Thyroid gland (tissue), 4 donors: ENCODE data around the gene PNKP. TPM values are rescaled to one million over a fixed set of nuclear protein-coding genes. Genes with fewer than 3 reads are reported as not detected.
"Not testable (repeated sequence)": the region's sequence is repeated elsewhere in the genome, so short reads cannot be mapped to it uniquely, and the experiment has no call there.

Source experiments
- DNase-seq, 2 donors: peaks; one replicate each; pipeline ENCODE4 v3.0.0-alpha.2; 2019
- H3K27ac ChIP-seq, 3 donors: fragments of 200-600 bp; sonication (generic); 1 replicate in 2 of 3; 2 replicates in 1 of 3; pipeline ENCODE4 v1.5.1; 2016 to 2019; ENCODE audit warnings: mild to moderate bottlenecking in 1 of 3, moderate library complexity in 1 of 3
- H3K27me3 ChIP-seq: fragments of 200-600 bp; sonication (generic); one replicate; pipeline ENCODE4 v1.5.1; 2019
- H3K36me3 ChIP-seq, 2 donors: fragments of 200-600 bp; sonication (generic); one replicate each; pipeline ENCODE4 v1.5.1; 2016 to 2019
- H3K4me1 ChIP-seq, 2 donors: fragments of 200-600 bp; sonication (generic); one replicate each; pipeline ENCODE4 v1.5.1; 2017 to 2019
- H3K4me3 ChIP-seq, 3 donors: fragments of 200-600 bp; sonication (generic); replicated peaks in 1 of 3; 1 replicate in 2 of 3; 2 replicates in 1 of 3; pipeline ENCODE4 v1.5.1; 2016; ENCODE audit warnings: mild to moderate bottlenecking in 1 of 3
- H3K9me3 ChIP-seq: fragments of 200-600 bp; sonication (generic); one replicate; pipeline ENCODE4 v1.5.1; 2017
- CTCF ChIP-seq, 6 experiments: fragments of 200-600 bp in 3 of 6; fragments of 450-650 bp in 3 of 6; sonication (generic) in 3 of 6; IDR thresholded peaks; one replicate each; pipeline ENCODE4 v1.5.1; 2016 to 2019; ENCODE audit warnings: antibody characterized with exemption in 6 of 6, mild to moderate bottlenecking in 2 of 6, inconsistent platforms in 1 of 6, moderate library complexity in 1 of 6
- POLR2A ChIP-seq, 2 donors: fragments of 450-650 bp; IDR thresholded peaks; one replicate each; pipeline ENCODE4 v1.6.1; 2017; ENCODE audit warnings: antibody characterized with exemption in 2 of 2, mild to moderate bottlenecking in 2 of 2, moderate library complexity in 1 of 2
- WGBS, 2 donors: methylation state at CpG; one replicate each; pipeline ENCODE4 v1.1.5; 2017; 5-methylcytosine and 5-hydroxymethylcytosine counted together
- intact Hi-C: fragments of 100-400 bp; cut with DNase I; formaldehyde crosslinking; loops from one replicate; pipeline ENCODE4 v1.15.1; 2023
- total RNA-seq, 4 donors: library from RNA; depleted of rRNA; stranded (reverse); fragments of >200 nt; gene quantifications; one replicate each; pipeline ENCODE4 v1.2.3, GENCODE V29; 2016

The PNKP gene
- total RNA-seq, 4 donors from 2014 or later = 54.6 to 124 (median 84.3) TPM

DNA sequence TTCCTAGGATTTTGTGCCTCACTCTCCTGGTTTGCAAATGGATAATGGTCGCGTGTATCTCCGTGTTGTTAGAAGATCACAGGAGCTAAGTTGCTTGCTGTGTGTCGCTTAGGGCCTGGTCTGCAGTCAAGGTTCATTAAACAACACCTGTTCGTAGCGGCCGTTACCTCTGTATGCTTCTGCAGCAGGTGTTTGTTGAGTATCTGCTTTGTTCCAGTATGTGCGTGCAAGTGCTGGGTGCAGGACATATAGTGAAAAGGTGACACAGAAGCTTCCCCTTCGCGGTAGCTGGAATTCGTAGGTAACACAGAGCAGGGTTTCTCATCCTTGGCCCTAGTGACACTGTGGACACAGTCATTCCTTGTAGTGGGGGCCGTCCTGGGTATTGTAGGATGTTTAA is 43.9 kb downstream of the PNKP start:
- H3K27ac ChIP-seq = no peak overlapping the region
- no peak for TF ChIP-seq POLR2A (IDR thresholded peaks at IDR 0.05)
- no peak for TF ChIP-seq CTCF (IDR thresholded peaks at IDR 0.05)
- intact Hi-C loops = no loop called here
- peaks cover 28% of the 10 kb centered on the region in 2 donors for H3K4me1 ChIP-seq
- no peaks in the 10 kb centered on the region for H3K9me3 ChIP-seq
- H3K27me3 ChIP-seq = no peaks in the 10 kb centered on the region
- H3K36me3 ChIP-seq = peaks cover 2 to 3% of the 10 kb centered on the region in 2 donors
- WGBS, 2 donors = 89 to 95% methylated on average over 11 to 12 of the region's 12 CpGs
- H3K4me3 ChIP-seq = no peak overlapping the region
- no peak for DNase-seq

DNA sequence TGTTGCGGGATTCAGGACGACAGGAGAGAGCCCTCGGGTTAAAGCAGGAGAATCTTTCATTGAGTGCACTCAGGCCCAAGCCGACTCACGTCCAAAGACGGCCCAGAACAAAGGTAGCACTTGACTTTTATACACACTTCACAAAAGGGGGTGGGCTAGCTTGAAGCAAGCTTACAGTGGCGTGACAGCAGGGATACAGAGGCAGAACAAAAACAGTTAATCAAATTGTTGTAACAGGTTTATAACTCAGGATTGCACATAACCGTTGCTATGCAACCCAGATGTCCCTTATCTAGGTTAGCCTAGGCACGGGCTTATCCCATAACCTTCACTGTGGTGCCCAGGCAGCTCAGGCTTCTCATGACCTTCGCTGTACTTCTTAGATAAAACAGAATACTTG is 47.3 kb downstream of the PNKP start:
- Histone ChIP-seq H3K27me3 (no peaks in the 10 kb centered on the region), H3K27ac (peak overlapping the region; percentile 13 to 85 (median 57)), H3K4me1 (peaks cover 28 to 35% of the 10 kb centered on the region in 2 donors), H3K36me3 (peaks cover 0 to 3% of the 10 kb centered on the region in 2 donors), H3K4me3 (no peak overlapping the region), H3K9me3 (no peaks in the 10 kb centered on the region)
- WGBS, 2 donors = 44 to 53% methylated on average over 10 of the region's 10 CpGs
- peak; percentile 44 to 53 for DNase-seq
- TF ChIP-seq CTCF (IDR thresholded peaks at IDR 0.05) (no peak), POLR2A (IDR thresholded peaks at IDR 0.05) (peak in 1 of 2 donors; percentile 30)
- intact Hi-C loops = no loop called here

- H3K9me3 ChIP-seq, H3K4me3 ChIP-seq, H3K27me3 ChIP-seq, H3K36me3 ChIP-seq: not testable (repeated sequence)
- Histone ChIP-seq H3K4me1 (peaks cover 28 to 35% of the 10 kb centered on the region in 2 donors), H3K27ac (peak overlapping the region; percentile 13 to 85 (median 57))
- intact Hi-C loops = loop anchor here (5.0 kb wide), 1 partner anchor 33 kb away; the partner anchor contains the start of gene PTOV1
- peak; percentile 45 to 49 for DNase-seq
- WGBS, 2 donors = 61 to 67% methylated on average over 7 of the region's 7 CpGs
Observed at GRCh38 chr19:49819452-49820115, 47.8 kb downstream of the PNKP start.

GRCh38 chr19:49818649-49819370 is 48.6 kb downstream of the PNKP start:
- Histone ChIP-seq H3K4me3 (peak overlapping the region; percentile 61 to 70 (median 64)), H3K27me3 (no peaks in the 10 kb centered on the region), H3K36me3 (peaks cover 0 to 3% of the 10 kb centered on the region in 2 donors), H3K9me3 (no peaks in the 10 kb centered on the region), H3K27ac (peak overlapping the region; percentile 85 to 97 (median 92)), H3K4me1 (peaks cover 30 to 35% of the 10 kb centered on the region in 2 donors)
- TF ChIP-seq POLR2A (IDR thresholded peaks at IDR 0.05) (no peak), CTCF (IDR thresholded peaks at IDR 0.05) (no peak)
- DNase-seq = peak in 1 of 2 donors; percentile 18
- WGBS, 2 donors = 25 to 32% methylated on average over 12 to 14 of the region's 16 CpGs
- intact Hi-C loops = loop anchor here (5.0 kb wide), 1 partner anchor 33 kb away; the partner anchor contains the start of gene PTOV1

DNA sequence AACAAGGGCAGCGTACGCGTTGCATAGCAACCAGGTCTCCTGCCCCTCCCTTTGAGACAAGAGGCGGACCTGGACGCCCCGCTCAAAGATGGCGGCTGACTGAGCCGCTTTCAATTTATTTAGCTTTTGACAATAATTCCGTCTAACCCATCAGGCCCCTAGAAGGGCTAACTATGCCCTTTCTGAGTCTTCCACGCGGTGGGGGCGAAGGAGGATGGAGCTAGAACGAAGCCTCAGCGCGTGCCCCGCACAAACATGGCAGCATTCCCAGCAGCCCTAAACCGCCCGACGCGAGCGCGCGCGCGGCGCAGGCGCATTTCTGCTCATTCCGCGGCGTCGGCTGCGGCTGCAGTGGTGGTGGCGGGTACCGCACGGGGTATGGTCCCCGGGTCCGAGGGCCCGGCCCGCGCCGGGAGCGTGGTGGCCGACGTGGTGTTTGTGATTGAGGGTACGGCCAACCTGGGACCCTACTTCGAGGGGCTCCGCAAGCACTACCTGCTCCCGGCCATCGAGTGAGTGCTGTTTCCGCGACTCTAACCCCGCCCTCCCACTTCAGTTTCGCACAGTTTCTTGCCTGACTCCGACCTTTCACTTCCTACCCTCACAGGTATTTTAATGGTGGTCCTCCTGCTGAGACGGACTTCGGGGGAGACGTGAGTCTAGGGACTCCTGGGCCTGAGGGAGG is 49.3 kb downstream of the PNKP start, which contains the start of gene MED25:
TSS of gene MED25 (plus strand) at position 326 of the 685 bp plus-strand sequence. CDS start at position 379, 53 bp downstream.
- Histone ChIP-seq H3K9me3 (no peaks in the 10 kb centered on the region), H3K4me3 (peak within 1 kb of the TSS; percentile 61 to 70 (median 64)), H3K4me1 (peaks cover 31 to 35% of the 10 kb centered on the region in 2 donors), H3K27ac (peak within 1 kb of the TSS; percentile 85 to 97 (median 92)), H3K36me3 (peaks cover 0 to 3% of the 10 kb centered on the region in 2 donors), H3K27me3 (no peaks in the 10 kb centered on the region)
- TF ChIP-seq CTCF (IDR thresholded peaks at IDR 0.05) (peak in 5 of 6 experiments; percentile 22 to 68 (median 33)), POLR2A (IDR thresholded peaks at IDR 0.05) (peak; percentile 79 to 80)
- 0% methylated on average over 29 to 39 of the region's 57 CpGs for WGBS, 2 donors
- DNase-seq = peak; percentile 79 to 81
- intact Hi-C loops = loop anchor here (5.0 kb wide), 1 partner anchor 34 kb away; the partner anchor contains the start of gene PTOV1
